ENCODE results near the gene SCGB1D1.

DNA sequence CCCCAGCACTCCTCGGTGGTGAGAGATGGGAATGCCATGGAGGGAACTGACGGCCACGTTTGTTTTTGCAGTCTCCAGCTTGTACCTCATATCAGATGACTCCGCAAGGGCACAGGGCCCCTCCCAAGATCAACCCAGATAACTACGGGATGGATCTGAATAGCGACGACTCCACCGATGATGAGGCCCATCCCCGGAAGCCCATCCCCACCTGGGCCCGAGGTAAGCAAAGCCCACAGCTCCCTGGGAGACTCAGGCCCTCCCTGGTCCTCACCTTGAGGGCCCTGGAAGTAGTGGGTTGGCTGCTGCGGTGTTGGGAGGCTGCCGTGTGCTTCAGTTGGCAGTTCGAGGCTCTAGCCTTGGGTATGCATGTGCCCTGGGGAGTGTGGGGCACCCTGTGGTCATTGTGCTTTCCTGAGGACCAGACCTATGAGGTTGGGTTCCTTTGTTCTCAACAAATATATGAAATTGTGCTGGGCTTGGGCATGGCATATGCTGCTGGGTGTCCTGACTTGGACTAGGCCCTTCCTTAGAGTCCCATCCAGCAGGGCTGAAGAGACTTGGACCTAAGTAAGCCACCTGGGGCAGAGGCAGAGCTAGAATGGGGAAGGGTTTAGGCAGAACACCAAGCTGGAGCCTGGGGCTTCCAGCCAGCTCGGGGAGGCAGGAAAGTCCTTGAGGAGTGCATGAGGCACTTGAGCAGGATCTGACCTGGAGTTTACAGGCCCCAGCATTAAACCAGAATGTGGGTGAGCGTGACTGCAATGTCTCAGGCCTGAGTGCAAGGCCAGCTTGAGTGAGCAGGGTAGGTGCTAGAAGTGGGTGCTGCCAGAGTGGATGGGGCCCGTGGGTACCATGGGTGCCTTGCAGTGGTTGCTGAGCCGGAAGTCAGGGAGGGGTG, 39.8 kb upstream of the SCGB1D1 start:
- TF ChIP-seq, protein P1, sequence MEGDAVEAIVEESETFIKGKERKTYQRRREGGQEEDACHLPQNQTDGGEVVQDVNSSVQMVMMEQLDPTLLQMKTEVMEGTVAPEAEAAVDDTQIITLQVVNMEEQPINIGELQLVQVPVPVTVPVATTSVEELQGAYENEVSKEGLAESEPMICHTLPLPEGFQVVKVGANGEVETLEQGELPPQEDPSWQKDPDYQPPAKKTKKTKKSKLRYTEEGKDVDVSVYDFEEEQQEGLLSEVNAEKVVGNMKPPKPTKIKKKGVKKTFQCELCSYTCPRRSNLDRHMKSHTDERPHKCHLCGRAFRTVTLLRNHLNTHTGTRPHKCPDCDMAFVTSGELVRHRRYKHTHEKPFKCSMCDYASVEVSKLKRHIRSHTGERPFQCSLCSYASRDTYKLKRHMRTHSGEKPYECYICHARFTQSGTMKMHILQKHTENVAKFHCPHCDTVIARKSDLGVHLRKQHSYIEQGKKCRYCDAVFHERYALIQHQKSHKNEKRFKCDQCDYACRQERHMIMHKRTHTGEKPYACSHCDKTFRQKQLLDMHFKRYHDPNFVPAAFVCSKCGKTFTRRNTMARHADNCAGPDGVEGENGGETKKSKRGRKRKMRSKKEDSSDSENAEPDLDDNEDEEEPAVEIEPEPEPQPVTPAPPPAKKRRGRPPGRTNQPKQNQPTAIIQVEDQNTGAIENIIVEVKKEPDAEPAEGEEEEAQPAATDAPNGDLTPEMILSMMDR (IDR thresholded peaks at IDR 0.05), result no peak
- TF ChIP-seq POLR2A (IDR thresholded peaks at IDR 0.05) (no peak), POLR2AphosphoS5 (IDR thresholded peaks at IDR 0.05) (no peak)
